Activated CD4-positive, alpha-beta memory T cell treated with anti-CD3 and anti-CD28 coated beads, Interleukin-2, amount 10 ng/mL, durations not matched to agents 7 days and 5 days (primary cell): ENCODE measurements around the gene IL12A. TPM values are rescaled to one million over a fixed set of nuclear protein-coding genes. Genes with fewer than 3 reads are reported as not detected.
A peak's percentile ranks its signal among the peaks of the same experiment; 100 is the strongest.

ENCODE experiments used
- CTCF ChIA-PET: fragments of 350-600 bp; sonication (Branson Sonifier 250); formaldehyde crosslinking; loops from one replicate; lab custom pipeline; 2021; ENCODE audit warnings: antibody characterized with exemption, inconsistent platforms; lab: Charles Lee
- POLR2A ChIA-PET: fragments of 350-600 bp; sonication (Branson Sonifier 250); formaldehyde crosslinking; loops from one replicate; lab custom pipeline; 2021; ENCODE audit warnings: antibody characterized with exemption; lab: Charles Lee
- DNase-seq: peaks from one replicate; pipeline ENCODE4 v3.0.0-alpha.2; 2020
- H3K27ac Mint-ChIP-seq: one replicate; pipeline ENCODE4 v1.8.0; 2021; ENCODE audit warnings: mild to moderate bottlenecking, mixed read lengths
- H3K27me3 Mint-ChIP-seq: one replicate; pipeline ENCODE4 v1.8.0; 2021; ENCODE audit warnings: mixed read lengths
- H3K36me3 Mint-ChIP-seq: one replicate; pipeline ENCODE4 v1.8.0; 2021; ENCODE audit warnings: low read depth, mixed read lengths
- H3K4me1 Mint-ChIP-seq: one replicate; pipeline ENCODE4 v1.8.0; 2021; ENCODE audit warnings: mixed read lengths
- H3K4me3 Mint-ChIP-seq: one replicate; pipeline ENCODE4 v1.8.0; 2021; ENCODE audit warnings: mild to moderate bottlenecking, mixed read lengths
- H3K9me3 Mint-ChIP-seq: one replicate; pipeline ENCODE4 v1.8.0; 2021; ENCODE audit warnings: mixed read lengths
- total RNA-seq, 2 experiments: library from RNA; stranded (reverse); gene quantifications; one replicate each; pipeline ENCODE4 v1.2.3, GENCODE V29; 2021

IL12A gene
- total RNA-seq, 2 experiments from 2014 or later: 0.55 to 1.4 TPM

- POLR2A ChIA-PET: no interaction called here
- H3K27me3 Mint-ChIP-seq: peaks cover 19% of the 10 kb centered on the region
- peaks cover 3% of the 10 kb centered on the region for H3K4me1 Mint-ChIP-seq
- CTCF ChIA-PET: no interaction called here
- no peak overlapping the region for H3K4me3 Mint-ChIP-seq
- no peaks in the 10 kb centered on the region for H3K36me3 Mint-ChIP-seq
- H3K27ac Mint-ChIP-seq: no peak overlapping the region
- H3K9me3 Mint-ChIP-seq: no peaks in the 10 kb centered on the region
- DNase-seq: no peak
These were observed 24.3 kb upstream of the IL12A start for GRCh38 chr3:159964166-159964973.

GRCh38 chr3:159971311-159971710, 17.3 kb upstream of the IL12A start:
- no peak for DNase-seq
- no peaks in the 10 kb centered on the region for H3K36me3 Mint-ChIP-seq
- H3K27me3 Mint-ChIP-seq: peaks cover 35% of the 10 kb centered on the region
- H3K9me3 Mint-ChIP-seq: no peaks in the 10 kb centered on the region
- H3K27ac Mint-ChIP-seq: no peak overlapping the region
- ChIA-PET POLR2A (no interaction called here), CTCF (no interaction called here)
- H3K4me1 Mint-ChIP-seq: no peaks in the 10 kb centered on the region
- H3K4me3 Mint-ChIP-seq: no peak overlapping the region

- CTCF ChIA-PET: interaction anchor here (0.9 to 2.0 kb wide), 3 partner anchors 10 to 11 kb away, joined by 3 to 10 read pairs (median 7); partner anchors contain the start of gene IL12A
- Mint-ChIP-seq H3K36me3 (no peaks in the 10 kb centered on the region), H3K4me3 (no peak overlapping the region), H3K27ac (no peak overlapping the region), H3K27me3 (peaks cover 44% of the 10 kb centered on the region), H3K4me1 (no peaks in the 10 kb centered on the region), H3K9me3 (no peaks in the 10 kb centered on the region)
- no peak for DNase-seq
- POLR2A ChIA-PET: no interaction called here
These were observed 11.3 kb upstream of the IL12A start for GRCh38 chr3:159977295-159977694.

GRCh38 chr3:159978353-159978752, 10.3 kb upstream of the IL12A start:
- no peak overlapping the region for H3K27ac Mint-ChIP-seq
- no peaks in the 10 kb centered on the region for H3K36me3 Mint-ChIP-seq
- DNase-seq: no peak
- no peaks in the 10 kb centered on the region for H3K9me3 Mint-ChIP-seq
- peaks cover 40% of the 10 kb centered on the region for H3K27me3 Mint-ChIP-seq
- ChIA-PET POLR2A (no interaction called here), CTCF (interaction anchor here (2.0 kb wide), 1 partner anchor 10 kb away, joined by 7 read pairs; the partner anchor contains the start of gene IL12A)
- H3K4me3 Mint-ChIP-seq: no peak overlapping the region
- H3K4me1 Mint-ChIP-seq: no peaks in the 10 kb centered on the region

- H3K36me3 Mint-ChIP-seq: no peaks in the 10 kb centered on the region
These were observed 9.5 kb upstream of the IL12A start for GRCh38 chr3:159978918-159979703.

GRCh38 chr3:159982442-159982974, 6.1 kb upstream of the IL12A start:
- Mint-ChIP-seq H3K9me3 (no peaks in the 10 kb centered on the region), H3K27ac (no peak overlapping the region)

More at GRCh38 chr3:159978918-159979703, 9.5 kb upstream of the IL12A start:
- ChIA-PET POLR2A (no interaction called here), CTCF (interaction anchor here (2.0 kb wide), 1 partner anchor 9 kb away, joined by 7 read pairs; the partner anchor contains the start of gene IL12A)
- no peaks in the 10 kb centered on the region for H3K9me3 Mint-ChIP-seq
- no peak overlapping the region for H3K27ac Mint-ChIP-seq
- H3K4me1 Mint-ChIP-seq: no peaks in the 10 kb centered on the region
- no peak overlapping the region for H3K4me3 Mint-ChIP-seq
- DNase-seq: no peak
- H3K27me3 Mint-ChIP-seq: peaks cover 41% of the 10 kb centered on the region

GRCh38 chr3:159987291-159987711, 1.3 kb upstream of the IL12A start:
- POLR2A ChIA-PET: interaction anchor here (0.9 kb wide), 1 partner anchor 19 kb away, joined by 3 read pairs; no protein-coding TSS in a partner anchor
- H3K4me3 Mint-ChIP-seq: peak overlapping the region; percentile 61
- H3K9me3 Mint-ChIP-seq: no peaks in the 10 kb centered on the region
- peaks cover 18% of the 10 kb centered on the region for H3K27me3 Mint-ChIP-seq
- DNase-seq: no peak
- H3K27ac Mint-ChIP-seq: no peak overlapping the region
- H3K36me3 Mint-ChIP-seq: no peaks in the 10 kb centered on the region
- CTCF ChIA-PET: interaction anchor here (0.7 to 8.3 kb wide), 19 partner anchors 8 to 469 kb away, joined by 3 to 148 read pairs (median 3); partner anchors contain the start of gene C3orf80
- peaks cover 17% of the 10 kb centered on the region for H3K4me1 Mint-ChIP-seq

More at GRCh38 chr3:159982442-159982974, 6.1 kb upstream of the IL12A start:
- Mint-ChIP-seq H3K36me3 (no peaks in the 10 kb centered on the region), H3K27me3 (peaks cover 35% of the 10 kb centered on the region), H3K4me1 (peaks cover 5% of the 10 kb centered on the region), H3K4me3 (no peak overlapping the region)
- no peak for DNase-seq
- CTCF ChIA-PET: interaction anchor here (0.9 kb wide), 1 partner anchor 97 kb away, joined by 4 read pairs; no protein-coding TSS in a partner anchor
- POLR2A ChIA-PET: no interaction called here

- no peak overlapping the region for H3K27ac Mint-ChIP-seq
- H3K4me1 Mint-ChIP-seq: peaks cover 17% of the 10 kb centered on the region
- CTCF ChIA-PET: interaction anchor here (0.7 to 8.3 kb wide), 5 partner anchors 13 to 104 kb away, joined by 3 to 148 read pairs (median 30); no protein-coding TSS in a partner anchor
- peak overlapping the region; percentile 51 for H3K4me3 Mint-ChIP-seq
- H3K9me3 Mint-ChIP-seq: no peaks in the 10 kb centered on the region
- POLR2A ChIA-PET: no interaction called here
- peaks cover 2% of the 10 kb centered on the region for H3K27me3 Mint-ChIP-seq
- H3K36me3 Mint-ChIP-seq: peaks cover 2% of the 10 kb centered on the region
- no peak for DNase-seq
These were observed 1.6 kb downstream of the IL12A start for GRCh38 chr3:159989973-159990846.

GRCh38 chr3:159991591-159991990, 3.0 kb downstream of the IL12A start:
- H3K4me3 Mint-ChIP-seq: no peak overlapping the region
- ChIA-PET POLR2A (no interaction called here), CTCF (interaction anchor here (8.3 kb wide), 1 partner anchor 12 kb away, joined by 148 read pairs; no protein-coding TSS in a partner anchor)
- no peak overlapping the region for H3K27ac Mint-ChIP-seq
- H3K36me3 Mint-ChIP-seq: peaks cover 6% of the 10 kb centered on the region
- H3K9me3 Mint-ChIP-seq: no peaks in the 10 kb centered on the region
- no peaks in the 10 kb centered on the region for H3K27me3 Mint-ChIP-seq
- DNase-seq: no peak
- H3K4me1 Mint-ChIP-seq: peaks cover 17% of the 10 kb centered on the region

- no peak for DNase-seq
- no peaks in the 10 kb centered on the region for H3K27me3 Mint-ChIP-seq
- ChIA-PET CTCF (interaction anchor here (8.3 kb wide), 1 partner anchor 11 kb away, joined by 148 read pairs; no protein-coding TSS in a partner anchor), POLR2A (no interaction called here)
- H3K36me3 Mint-ChIP-seq: peaks cover 8% of the 10 kb centered on the region
- H3K4me3 Mint-ChIP-seq: no peak overlapping the region
- H3K9me3 Mint-ChIP-seq: no peaks in the 10 kb centered on the region
- peaks cover 11% of the 10 kb centered on the region for H3K4me1 Mint-ChIP-seq
- H3K27ac Mint-ChIP-seq: no peak overlapping the region
These were observed 4.0 kb downstream of the IL12A start for GRCh38 chr3:159992589-159992988.

GRCh38 chr3:159994182-159994581, 5.5 kb downstream of the IL12A start:
- Mint-ChIP-seq H3K4me3 (no peak overlapping the region), H3K27ac (no peak overlapping the region), H3K4me1 (no peaks in the 10 kb centered on the region), H3K27me3 (no peaks in the 10 kb centered on the region), H3K36me3 (peaks cover 8% of the 10 kb centered on the region), H3K9me3 (no peaks in the 10 kb centered on the region)
- CTCF ChIA-PET: interaction anchor here (1.1 to 2.2 kb wide), 4 partner anchors 9 to 109 kb away, joined by 4 to 8 read pairs (median 4); no protein-coding TSS in a partner anchor
- POLR2A ChIA-PET: no interaction called here
- DNase-seq: no peak

GRCh38 chr3:159995091-159995490, 6.5 kb downstream of the IL12A start:
- H3K4me3 Mint-ChIP-seq: no peak overlapping the region
- no peaks in the 10 kb centered on the region for H3K27me3 Mint-ChIP-seq
- ChIA-PET CTCF (interaction anchor here (0.8 to 2.2 kb wide), 6 partner anchors 8 to 154 kb away, joined by 3 to 9 read pairs (median 6); no protein-coding TSS in a partner anchor), POLR2A (no interaction called here)
- H3K27ac Mint-ChIP-seq: no peak overlapping the region
- H3K9me3 Mint-ChIP-seq: no peaks in the 10 kb centered on the region
- H3K36me3 Mint-ChIP-seq: peaks cover 8% of the 10 kb centered on the region
- DNase-seq: no peak
- no peaks in the 10 kb centered on the region for H3K4me1 Mint-ChIP-seq
